ENCODE measurements around the gene JOSD2. TPM values are rescaled to one million over a fixed set of nuclear protein-coding genes. Genes with fewer than 3 reads are reported as not detected.

JOSD2 gene
- total RNA-seq, 1 donor, result 22.8 TPM

- DNase-seq (ENCODE audit: insufficient read length, low spot score, missing footprints), result peak; percentile 78
- TF ChIP-seq, protein P1, sequence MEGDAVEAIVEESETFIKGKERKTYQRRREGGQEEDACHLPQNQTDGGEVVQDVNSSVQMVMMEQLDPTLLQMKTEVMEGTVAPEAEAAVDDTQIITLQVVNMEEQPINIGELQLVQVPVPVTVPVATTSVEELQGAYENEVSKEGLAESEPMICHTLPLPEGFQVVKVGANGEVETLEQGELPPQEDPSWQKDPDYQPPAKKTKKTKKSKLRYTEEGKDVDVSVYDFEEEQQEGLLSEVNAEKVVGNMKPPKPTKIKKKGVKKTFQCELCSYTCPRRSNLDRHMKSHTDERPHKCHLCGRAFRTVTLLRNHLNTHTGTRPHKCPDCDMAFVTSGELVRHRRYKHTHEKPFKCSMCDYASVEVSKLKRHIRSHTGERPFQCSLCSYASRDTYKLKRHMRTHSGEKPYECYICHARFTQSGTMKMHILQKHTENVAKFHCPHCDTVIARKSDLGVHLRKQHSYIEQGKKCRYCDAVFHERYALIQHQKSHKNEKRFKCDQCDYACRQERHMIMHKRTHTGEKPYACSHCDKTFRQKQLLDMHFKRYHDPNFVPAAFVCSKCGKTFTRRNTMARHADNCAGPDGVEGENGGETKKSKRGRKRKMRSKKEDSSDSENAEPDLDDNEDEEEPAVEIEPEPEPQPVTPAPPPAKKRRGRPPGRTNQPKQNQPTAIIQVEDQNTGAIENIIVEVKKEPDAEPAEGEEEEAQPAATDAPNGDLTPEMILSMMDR (IDR thresholded peaks at IDR 0.05; ENCODE audit: extremely low read depth, low read depth, low read length), result no peak
- no peaks in the 10 kb centered on the region for H3K4me1 ChIP-seq (ENCODE audit: insufficient read depth, low read length)
Observed at GRCh38 chr19:50549059-50549926, 38.3 kb upstream of the JOSD2 start.

GRCh38 chr19:50548191-50549058 lies 37.4 kb upstream of the JOSD2 start:
- Histone ChIP-seq H3K27me3 (ENCODE audit: insufficient read depth, low read length) (peaks cover 4% of the 10 kb centered on the region), H4K20me1 (ENCODE audit: insufficient read depth, low read length) (no peaks in the 10 kb centered on the region), H3K4me2 (ENCODE audit: insufficient read depth, low read length) (no peak overlapping the region), H3K27ac (ENCODE audit: low read depth, low read length) (no peak overlapping the region), H3K79me2 (ENCODE audit: insufficient read depth, low read length) (no peaks in the 10 kb centered on the region), H3K9me3 (ENCODE audit: low read depth, low read length) (no peaks in the 10 kb centered on the region), H2AFZ (ENCODE audit: low read length) (no peak overlapping the region), H3K4me1 (ENCODE audit: insufficient read depth, low read length) (no peaks in the 10 kb centered on the region), H3K4me3 (ENCODE audit: insufficient read depth, low read length) (no peak overlapping the region), H3K36me3 (ENCODE audit: insufficient read depth, low read length) (no peaks in the 10 kb centered on the region)
- peak; percentile 77 for DNase-seq (ENCODE audit: insufficient read length, low spot score, missing footprints)
- TF ChIP-seq, protein P1 (IDR thresholded peaks at IDR 0.05; ENCODE audit: extremely low read depth, low read depth, low read length), result no peak

More at GRCh38 chr19:50549059-50549926, 38.3 kb upstream of the JOSD2 start:
- Histone ChIP-seq H3K4me3 (ENCODE audit: insufficient read depth, low read length) (no peak overlapping the region), H3K36me3 (ENCODE audit: insufficient read depth, low read length) (no peaks in the 10 kb centered on the region), H4K20me1 (ENCODE audit: insufficient read depth, low read length) (no peaks in the 10 kb centered on the region), H2AFZ (ENCODE audit: low read length) (no peak overlapping the region), H3K27me3 (ENCODE audit: insufficient read depth, low read length) (peaks cover 4% of the 10 kb centered on the region), H3K4me2 (ENCODE audit: insufficient read depth, low read length) (no peak overlapping the region), H3K79me2 (ENCODE audit: insufficient read depth, low read length) (no peaks in the 10 kb centered on the region), H3K9me3 (ENCODE audit: low read depth, low read length) (no peaks in the 10 kb centered on the region), H3K27ac (ENCODE audit: low read depth, low read length) (no peak overlapping the region)

DNA sequence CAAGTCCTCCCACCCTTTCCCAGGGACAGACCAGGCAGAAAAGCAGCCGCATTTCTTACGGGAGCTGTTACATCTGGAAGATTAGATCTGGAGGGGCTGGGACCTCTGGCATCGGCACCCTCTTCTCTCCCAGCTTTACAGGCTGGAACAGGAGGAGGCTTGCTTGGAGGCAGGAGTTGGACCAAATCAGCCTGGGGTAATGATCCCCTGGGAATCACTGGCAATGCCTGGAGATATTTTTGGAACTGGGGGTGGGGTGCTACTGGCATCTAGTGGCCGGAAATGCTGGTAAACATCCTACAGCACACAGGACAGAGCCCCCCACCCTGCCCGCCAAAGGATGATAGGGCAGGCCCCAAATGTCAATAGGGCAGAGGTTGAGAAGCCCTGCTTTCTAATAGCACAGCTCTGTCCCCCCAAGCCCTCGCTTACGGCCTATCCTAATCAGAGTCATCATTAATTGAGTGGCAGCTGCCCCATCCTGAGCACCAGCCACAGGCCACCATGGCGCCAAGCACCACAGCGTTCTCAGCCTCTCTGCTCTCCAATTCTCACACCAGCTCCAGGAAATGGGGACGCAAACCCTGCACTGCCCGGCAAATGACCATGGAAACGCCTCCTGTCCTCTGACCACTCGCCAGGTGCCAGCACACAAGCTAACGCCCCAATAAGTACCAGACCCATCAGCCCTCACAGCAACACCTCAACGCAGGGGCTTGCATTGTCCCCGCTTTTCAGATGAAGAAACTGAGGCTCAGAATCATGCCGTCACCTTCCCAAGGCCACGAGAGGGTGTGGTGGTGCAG lies 36.6 kb upstream of the JOSD2 start:
- Histone ChIP-seq H2AFZ (ENCODE audit: low read length) (no peak overlapping the region), H3K4me3 (ENCODE audit: insufficient read depth, low read length) (no peak overlapping the region), H3K79me2 (ENCODE audit: insufficient read depth, low read length) (no peaks in the 10 kb centered on the region), H3K4me2 (ENCODE audit: insufficient read depth, low read length) (no peak overlapping the region), H3K27me3 (ENCODE audit: insufficient read depth, low read length) (peaks cover 4% of the 10 kb centered on the region), H3K4me1 (ENCODE audit: insufficient read depth, low read length) (no peaks in the 10 kb centered on the region), H3K9me3 (ENCODE audit: low read depth, low read length) (no peaks in the 10 kb centered on the region), H3K36me3 (ENCODE audit: insufficient read depth, low read length) (no peaks in the 10 kb centered on the region), H4K20me1 (ENCODE audit: insufficient read depth, low read length) (no peaks in the 10 kb centered on the region), H3K27ac (ENCODE audit: low read depth, low read length) (no peak overlapping the region)
- TF ChIP-seq, protein P1 (IDR thresholded peaks at IDR 0.05; ENCODE audit: extremely low read depth, low read depth, low read length), result no peak
- no peak for DNase-seq (ENCODE audit: insufficient read length, low spot score, missing footprints)

Measured in osteoblast (primary cell).